K562 (cell line): ENCODE results near the gene WNT11. TPM values are rescaled to one million over a fixed set of nuclear protein-coding genes. Genes with fewer than 3 reads are reported as not detected.

ENCODE experiments used
- ATAC-seq: fragments of 200-7000 bp; cut with Tn5 transposase; 3 replicates; pipeline ENCODE4 v1.9.1; 2020; ENCODE audit warnings: moderate library complexity
- BruUV-seq: library from RNA; stranded (reverse); fragments of 400-500 nt; replicated peaks from 2 replicates; lab custom pipeline; 2021; lab: Mats Ljungman, UMichigan
- CTCF ChIA-PET: fragments of 300-600 bp; formaldehyde crosslinking; extraction: SDS; loops from one replicate; lab custom pipeline; 2021; ENCODE audit warnings: low intra/inter-chr PET ratio; lab: Yijun Ruan, JAX
- POLR2A ChIA-PET: fragments of 300-600, 350-650 bp; sonication (Branson Sonifier 250); formaldehyde crosslinking; extraction: SDS; loops from one replicate; lab custom pipeline; 2021; ENCODE audit warnings: antibody characterized with exemption, inconsistent platforms; lab: Yijun Ruan, JAX
- DNase-seq, 4 experiments: peaks; one replicate each; pipeline versions ENCODE4 v3.0.0 to v3.0.0-alpha.2; 2011 to 2018; ENCODE audit warnings: low spot score in 3 of 4, mixed read lengths in 3 of 4; ENCODE audit errors: extremely low read depth in 1 of 4
- FAIRE-seq: peaks from 2 replicates; lab custom pipeline; 2011; peaks lifted over from hg19 to GRCh38; lab: Jason Lieb, UNC
- H2AFZ ChIP-seq: 2 replicates; pipeline ENCODE4 v1.6.0; 2011; ENCODE audit warnings: low read depth, low read length, control low read depth, inconsistent platforms
- H3K27ac ChIP-seq: fragments of 200-600 bp; 3 replicates; pipeline ENCODE4 v1.8.0; 2011; ENCODE audit warnings: low read depth, mild to moderate bottlenecking, control low read depth, inconsistent platforms, low read length, moderate library complexity, mixed read lengths; ENCODE audit errors: extremely low read depth
- H3K27me3 ChIP-seq, 2 experiments: fragments of 300-600 bp in 1 of 2; 2 replicates in 1 of 2; 3 replicates in 1 of 2; pipeline versions ENCODE4 v1.6.0 to v1.8.0; 2011; ENCODE audit warnings: inconsistent platforms in 2 of 2, low read length in 2 of 2, mild to moderate bottlenecking in 1 of 2, mixed read lengths in 1 of 2, moderate library complexity in 1 of 2; ENCODE audit not compliant: control insufficient read depth in 2 of 2, insufficient read depth in 2 of 2
- H3K36me3 ChIP-seq: fragments of 300-600 bp; 3 replicates; pipeline ENCODE4 v1.8.0; 2011; ENCODE audit warnings: mild to moderate bottlenecking, low read length, inconsistent platforms; ENCODE audit not compliant: control insufficient read depth, insufficient read depth
- H3K4me1 ChIP-seq, 2 experiments: fragments of 200-600 bp in 1 of 2; replicated peaks in 1 of 2; 2 replicates in 1 of 2; 3 replicates in 1 of 2; pipeline versions ENCODE4 v1.5.1 to v1.8.0; 2011; ENCODE audit warnings: inconsistent platforms in 2 of 2, low read length in 2 of 2, mild to moderate bottlenecking in 1 of 2, mixed read lengths in 1 of 2, moderate library complexity in 1 of 2; ENCODE audit not compliant: control insufficient read depth in 2 of 2, insufficient read depth in 2 of 2
- H3K4me2 ChIP-seq: 2 replicates; pipeline ENCODE4 v1.6.1; 2011; ENCODE audit warnings: low read length, control low read depth, inconsistent platforms, mixed read lengths; ENCODE audit not compliant: insufficient read depth
- H3K4me3 ChIP-seq: fragments of 200-600 bp; sonication (generic), shearing (Covaris generic); 2 replicates; pipeline ENCODE4 v1.5.1; 2016; ENCODE audit warnings: control low read depth, inconsistent platforms
- H3K79me2 ChIP-seq: fragments of 200-600 bp; 3 replicates; pipeline ENCODE4 v1.8.0; 2011; ENCODE audit warnings: low read length, inconsistent platforms; ENCODE audit not compliant: control insufficient read depth, insufficient read depth
- H3K9ac ChIP-seq, 2 experiments: 2 replicates each; pipeline versions ENCODE4 v1.6.0 to v1.6.1; 2011; ENCODE audit warnings: low read depth in 2 of 2, low read length in 2 of 2, control low read depth in 1 of 2, inconsistent platforms in 1 of 2, mild to moderate bottlenecking in 1 of 2, mixed read lengths in 1 of 2; ENCODE audit not compliant: insufficient read depth in 1 of 2
- H3K9me1 ChIP-seq: one replicate; pipeline ENCODE4 v1.6.0; 2011; ENCODE audit warnings: inconsistent platforms, mild to moderate bottlenecking, low read length, moderate library complexity; ENCODE audit not compliant: control insufficient read depth, insufficient read depth
- H3K9me3 ChIP-seq: replicated peaks from 2 replicates; pipeline ENCODE4 v1.5.1; 2011; ENCODE audit warnings: low read depth, low read length, inconsistent platforms; ENCODE audit not compliant: control insufficient read depth, insufficient read depth
- H4K20me1 ChIP-seq: replicated peaks from 2 replicates; pipeline ENCODE4 v1.6.1; 2011; ENCODE audit warnings: low read length, inconsistent platforms, mixed read lengths; ENCODE audit not compliant: control insufficient read depth, insufficient read depth
- CBFA2T3 ChIP-seq: fragments of 450-650 bp; IDR thresholded peaks from 2 replicates; pipeline ENCODE4 v1.6.1; 2017
- CBX8 ChIP-seq: fragments of 200-600 bp; sonication (generic); IDR thresholded peaks from 2 replicates; pipeline ENCODE4 v1.6.1; 2012; ENCODE audit warnings: borderline replicate concordance, mixed run types, low read depth, mild to moderate bottlenecking, moderate library complexity, mixed read lengths, low read length, control low read depth, inconsistent platforms; ENCODE audit not compliant: poor library complexity, severe bottlenecking; ENCODE audit errors: extremely low read depth
- HOMEZ ChIP-seq: fragments of 250-450 bp; sonication (Bioruptor Pico); IDR thresholded peaks from 2 replicates; pipeline ENCODE4 v1.4.0; 2020; ENCODE audit warnings: mild to moderate bottlenecking, moderate library complexity
- MAFF ChIP-seq: IDR thresholded peaks from 2 replicates; pipeline ENCODE4 v1.6.1; 2012; ENCODE audit warnings: low read length, improper control_type of control experiment
- MIER1 ChIP-seq: fragments of 450-650 bp; IDR thresholded peaks from 2 replicates; pipeline ENCODE4 v1.6.1; 2016; ENCODE audit warnings: antibody characterized with exemption, mild to moderate bottlenecking, low read depth
- MYBL2 ChIP-seq, 2 experiments: fragments of 450-650 bp in 1 of 2; sonication (generic) in 1 of 2; formaldehyde crosslinking in 1 of 2; IDR thresholded peaks; 2 replicates each; pipeline versions ENCODE4 v1.6.1 to v1.8.1; 2017 to 2022; ENCODE audit warnings: borderline replicate concordance in 1 of 2, inconsistent platforms in 1 of 2, low read depth in 1 of 2, mild to moderate bottlenecking in 1 of 2, missing genetic modification reagents in 1 of 2, moderate library complexity in 1 of 2
- ZHX1 ChIP-seq: fragments of 150-350 bp; conservative IDR thresholded peaks from 2 replicates; pipeline ENCODE4 v1.6.1; 2014; ENCODE audit warnings: low read length
- ZNF696 ChIP-seq: fragments of 250-450 bp; sonication (Bioruptor Pico); conservative IDR thresholded peaks from 2 replicates; pipeline ENCODE4 v1.4.0; 2020; ENCODE audit warnings: mild to moderate bottlenecking, moderate library complexity
- whole genome bisulfite sequencing: fragments of 100-300 bp; shearing (Covaris generic); methylation state at CpG from one replicate; pipeline ENCODE4 v1.1.6; 2016; ENCODE audit warnings: low coverage, mixed read lengths; ENCODE audit not compliant: insufficient coverage; ENCODE audit errors: missing lambda C conversion rate; 5-methylcytosine and 5-hydroxymethylcytosine counted together
- in situ Hi-C: fragments of 300-500 bp; cut with MboI; formaldehyde crosslinking; loops from 4 replicates; pipeline ENCODE4 v1.15.0; 2018; ENCODE audit warnings: inconsistent platforms, mixed read lengths
- intact Hi-C: fragments of 100-400 bp; cut with micrococcal nuclease; formaldehyde crosslinking; loops from 2 replicates; pipeline ENCODE4 v1.14.2; 2022
- polyA plus RNA-seq, 8 experiments: library from polyadenylated mRNA; depleted of rRNA in 4 of 8; stranded (reverse) in 5 of 8; unstranded in 3 of 8; fragments of >200 nt; fragmentation: Nextera tagmentation in 2 of 8; fragmentation: Illumina TruSeq in 1 of 8; extraction: Ambion mirVana in 2 of 8; extraction: Trizol in 1 of 8; gene quantifications; 2 replicates each; pipeline versions ENCODE4 v1.2.1 to v1.2.3, GENCODE V29; 2011 to 2014; ENCODE audit warnings: inconsistent platforms in 1 of 8, missing spikeins in 1 of 8
- total RNA-seq, 7 experiments: library from RNA; depleted of rRNA in 6 of 7; stranded (reverse); fragments of >200 nt in 6 of 7; fragmentation: Illumina TruSeq in 2 of 7; extraction: Trizol in 2 of 7; gene quantifications; 2 replicates each; pipeline versions ENCODE4 v1.2.1 to v1.2.3, GENCODE V29; 2011 to 2021; ENCODE audit warnings: low replicate concordance in 1 of 7

WNT11 gene
- total and polyA plus RNA-seq, 9 of the 15 experiments (the other 6 are each of a cell fraction or from before 2014, with no cell fraction given), result 0.03 to 0.20 (median 0.09) TPM; not detected in 4

- Histone ChIP-seq H3K4me3 (no peak overlapping the region), H3K79me2 (no peaks in the 10 kb centered on the region), H4K20me1 (no peaks in the 10 kb centered on the region), H3K4me2 (no peak overlapping the region), H3K9me1 (no peaks in the 10 kb centered on the region), H2AFZ (0 out of 2 replicates have a peak overlapping the region, but pooled peaks have one; percentile 28), H3K4me1 (peaks cover 27 to 53% of the 10 kb centered on the region in 2 experiments), H3K36me3 (no peaks in the 10 kb centered on the region), H3K9me3 (no peaks in the 10 kb centered on the region), H3K27ac (no peak overlapping the region), H3K27me3 (no peaks in the 10 kb centered on the region), H3K9ac (peak overlapping the region in 1 of 2 experiments; percentile 64; a peak in 2 of 4 replicates)
- in situ Hi-C loops (no loop called here), intact Hi-C loops (no loop called here)
- no TSS peak for BruUV-seq
- WGBS, result 76% methylated on average over 14 of the region's 15 CpGs
- CTCF ChIA-PET, result no interaction called here
- DNase-seq, result no peak
- no peak for ATAC-seq
- POLR2A ChIA-PET, result no interaction called here
- TF ChIP-seq CBX8 (no peak), MAFF (no peak), MIER1 (no peak), ZHX1 (no peak), MYBL2 (IDR thresholded peaks at IDR 0.05; ENCODE audit: low read depth) (no peak), MYBL2 (CRISPR knock-in tag; IDR thresholded peaks at IDR 0.05; ENCODE audit: borderline replicate concordance) (no peak), ZNF696 (no peak), HOMEZ (CRISPR knock-in tag) (no peak), CBFA2T3 (no peak)
- FAIRE-seq, result no peak
Measured at GRCh38 chr11:76185931-76186401, 20.3 kb downstream of the WNT11 start.
